CD4-positive, alpha-beta T cell treated with Interleukin-4 for 1 hour (primary cell): ENCODE results near the gene OR7A10.
"Not testable (repeated sequence)": the region's sequence is repeated elsewhere in the genome, so short reads cannot be mapped to it uniquely, and the experiment has no call there.

Experiments used
- DNase-seq, 2 donors: peaks; one replicate each; pipeline ENCODE4 v3.0.0-alpha.2; 2020 to 2022

OR7A10 gene

GRCh38 chr19:14792250-14792649 lies 56.5 kb downstream of the OR7A10 start:
- DNase-seq = not testable (repeated sequence)
